Kidney glomerular epithelial cell (primary cell): ENCODE results near the gene IYD.
A peak's percentile ranks its signal among the peaks of the same experiment; 100 is the strongest.

Source experiments
- DNase-seq: peaks from one replicate; lab custom pipeline; 2025; lab: John Stamatoyannopoulos, UW

The IYD gene

GRCh38 chr6:150368762-150369161 lies at the start of gene IYD:
IYD (plus strand) TSS chr6:150369012; CDS start chr6:150369032, 20 bp downstream.
- no peak for DNase-seq

GRCh38 chr6:150319924-150320323 lies 48.9 kb upstream of the IYD start:
- no peak for DNase-seq

GRCh38 chr6:150320442-150320841 lies 48.4 kb upstream of the IYD start:
- no peak for DNase-seq

GRCh38 chr6:150322466-150322871 lies 46.3 kb upstream of the IYD start:
- no peak for DNase-seq

- no peak for DNase-seq
Measured at GRCh38 chr6:150323205-150323604, 45.6 kb upstream of the IYD start.

- DNase-seq, result peak; percentile 13
Measured at GRCh38 chr6:150324044-150324443, 44.8 kb upstream of the IYD start.

GRCh38 chr6:150325066-150325772 lies 43.6 kb upstream of the IYD start:
- peak; percentile 76 for DNase-seq

GRCh38 chr6:150327117-150327774 lies 41.6 kb upstream of the IYD start:
- DNase-seq, result no peak

GRCh38 chr6:150328744-150329405 lies 39.9 kb upstream of the IYD start:
- DNase-seq, result no peak

GRCh38 chr6:150331344-150331743 lies 37.5 kb upstream of the IYD start:
- DNase-seq, result no peak

GRCh38 chr6:150332939-150333584 lies 35.8 kb upstream of the IYD start:
- no peak for DNase-seq

- no peak for DNase-seq
Measured at GRCh38 chr6:150333585-150333941, 35.2 kb upstream of the IYD start.

GRCh38 chr6:150334790-150335783 lies 33.7 kb upstream of the IYD start:
- DNase-seq, result peak; percentile 27

- peak; percentile 90 for DNase-seq
Measured at GRCh38 chr6:150336299-150336698, 32.5 kb upstream of the IYD start.

- DNase-seq, result no peak
Measured at GRCh38 chr6:150336708-150337107, 32.1 kb upstream of the IYD start.

GRCh38 chr6:150342126-150342525 lies 26.7 kb upstream of the IYD start:
- DNase-seq, result no peak

- DNase-seq, result peak; percentile 7
Measured at GRCh38 chr6:150343434-150343833, 25.4 kb upstream of the IYD start.

- DNase-seq, result peak; percentile 4
Measured at GRCh38 chr6:150345781-150346180, 23.0 kb upstream of the IYD start.

- no peak for DNase-seq
Measured at GRCh38 chr6:150346346-150346745, 22.5 kb upstream of the IYD start.

GRCh38 chr6:150347845-150348244 lies 21.0 kb upstream of the IYD start:
- DNase-seq, result no peak

- DNase-seq, result no peak
Measured at GRCh38 chr6:150349546-150349945, 19.3 kb upstream of the IYD start.
